Lung (tissue), 12 donors: ENCODE measurements around the gene DAAM2. TPM values are rescaled to one million over a fixed set of nuclear protein-coding genes. Genes with fewer than 3 reads are reported as not detected.

ENCODE experiments used
- ATAC-seq: fragments of 200-7000 bp; cut with Tn5 transposase; one replicate; pipeline ENCODE4 v1.9.1; 2020; ENCODE audit warnings: moderate number of reproducible peaks; ENCODE audit not compliant: insufficient read depth, low FRiP score
- DNase-seq, 3 donors: peaks; one replicate each; pipeline ENCODE4 v3.0.0-alpha.2; 2013 to 2017
- H3K27ac ChIP-seq, 2 donors: one replicate each; pipeline ENCODE4 v1.5.1; 2013; ENCODE audit warnings: mild to moderate bottlenecking in 2 of 2, moderate library complexity in 2 of 2, control low read depth in 1 of 2, inconsistent platforms in 1 of 2, low read depth in 1 of 2, low read length in 1 of 2
- H3K27me3 ChIP-seq, 3 donors: one replicate each; pipeline ENCODE4 v1.5.1; 2013; ENCODE audit warnings: low read length in 2 of 3; ENCODE audit not compliant: control insufficient read depth in 3 of 3, insufficient read depth in 3 of 3
- H3K36me3 ChIP-seq, 4 donors: one replicate each; pipeline ENCODE4 v1.5.1; 2013; ENCODE audit warnings: low read length in 4 of 4, mild to moderate bottlenecking in 1 of 4, moderate library complexity in 1 of 4; ENCODE audit not compliant: control insufficient read depth in 4 of 4, insufficient read depth in 4 of 4
- H3K4me1 ChIP-seq, 5 donors: one replicate each; pipeline ENCODE4 v1.5.1; 2013; ENCODE audit warnings: low read length in 5 of 5, mild to moderate bottlenecking in 2 of 5, moderate library complexity in 1 of 5; ENCODE audit not compliant: control insufficient read depth in 5 of 5, insufficient read depth in 5 of 5
- H3K4me3 ChIP-seq: one replicate; pipeline ENCODE4 v1.5.1; 2013; ENCODE audit warnings: mild to moderate bottlenecking, control low read depth, moderate library complexity
- H3K9ac ChIP-seq, 2 donors: one replicate each; pipeline ENCODE4 v1.5.1; 2013; ENCODE audit warnings: low read length in 2 of 2, control low read depth in 1 of 2; ENCODE audit not compliant: insufficient read depth in 1 of 2
- H3K9me3 ChIP-seq, 4 donors: one replicate each; pipeline ENCODE4 v1.5.1; 2013; ENCODE audit warnings: low read length in 3 of 4, mild to moderate bottlenecking in 1 of 4, moderate library complexity in 1 of 4; ENCODE audit not compliant: control insufficient read depth in 4 of 4, insufficient read depth in 3 of 4
- CTCF ChIP-seq: IDR thresholded peaks from 2 replicates; pipeline ENCODE4 v1.5.1; 2012; ENCODE audit warnings: mild to moderate bottlenecking; ENCODE audit errors: control extremely low read depth, extremely low read depth
- whole genome bisulfite sequencing, 2 donors: extraction: QIAGEN DNeasy Blood & Tissue Kit; methylation state at CpG; one replicate each; pipeline ENCODE4 v1.1.7; 2013; 5-methylcytosine and 5-hydroxymethylcytosine counted together
- polyA plus RNA-seq, 2 donors: library from polyadenylated mRNA; stranded (reverse); fragments of 200-250 nt; gene quantifications; one replicate each; pipeline ENCODE4 v1.2.1, GENCODE V29; 2013
- total RNA-seq, 2 donors: library from RNA; depleted of rRNA in 1 of 2; stranded (reverse); fragments of >200 nt in 1 of 2; gene quantifications; one replicate each; pipeline ENCODE4 v1.2.1, GENCODE V29; 2014 to 2021
- donor health status: control.
- donor health status: control.
- donor health status: Bipolar disorder and iron deficiency.
- donor health status: healthy.
- donor health status: DM: yes; HTN: yes; CAD: no.

DAAM2 gene
- total and polyA plus RNA-seq, 4 donors: 13.6 to 43.0 (median 28.5) TPM

- no peak for ATAC-seq
- no peak for TF ChIP-seq CTCF
- Histone ChIP-seq H3K9ac (no peak overlapping the region), H3K4me1 (peaks cover 0 to 7% (median 0%) of the 10 kb centered on the region in 5 donors), H3K9me3 (no peaks in the 10 kb centered on the region), H3K36me3 (no peaks in the 10 kb centered on the region), H3K27me3 (no peaks in the 10 kb centered on the region), H3K4me3 (no peak overlapping the region), H3K27ac (no peak overlapping the region)
- no peak for DNase-seq
- 92 to 96% methylated on average over 2 of the region's 2 CpGs for WGBS, 2 donors
Measured at GRCh38 chr6:39758905-39759605, 33.1 kb upstream of the DAAM2 start.

- no peak for TF ChIP-seq CTCF
- ATAC-seq: no peak
- Histone ChIP-seq H3K36me3 (no peaks in the 10 kb centered on the region), H3K27me3 (no peaks in the 10 kb centered on the region), H3K9ac (no peak overlapping the region), H3K4me1 (peaks cover 0 to 3% (median 0%) of the 10 kb centered on the region in 5 donors), H3K4me3 (no peak overlapping the region), H3K27ac (no peak overlapping the region), H3K9me3 (no peaks in the 10 kb centered on the region)
- DNase-seq: no peak
- 75 to 83% methylated on average over 3 of the region's 3 CpGs for WGBS, 2 donors
Measured at GRCh38 chr6:39760226-39760952, 31.8 kb upstream of the DAAM2 start.

- no peak overlapping the region for H3K4me3 ChIP-seq
- no peak overlapping the region for H3K9ac ChIP-seq
- DNase-seq: no peak
- 79 to 88% methylated on average over 3 of the region's 3 CpGs for WGBS, 2 donors
- no peaks in the 10 kb centered on the region for H3K27me3 ChIP-seq
- no peak for TF ChIP-seq CTCF
- no peak for ATAC-seq
- H3K27ac ChIP-seq: no peak overlapping the region
- no peaks in the 10 kb centered on the region for H3K9me3 ChIP-seq
- H3K36me3 ChIP-seq: no peaks in the 10 kb centered on the region
- H3K4me1 ChIP-seq: peaks cover 0 to 3% (median 0%) of the 10 kb centered on the region in 5 donors
Measured at GRCh38 chr6:39765508-39766065, 26.6 kb upstream of the DAAM2 start.
